ENCODE results near the gene GCLC. TPM values are rescaled to one million over a fixed set of nuclear protein-coding genes. Genes with fewer than 3 reads are reported as not detected.
"Not testable (repeated sequence)": the region's sequence is repeated elsewhere in the genome, so short reads cannot be mapped to it uniquely, and the experiment has no call there.

GCLC gene
- 58.5 and 65.4 TPM in 2 replicates for total RNA-seq (2014; rRNA removed; shearing (Covaris generic))

DNA sequence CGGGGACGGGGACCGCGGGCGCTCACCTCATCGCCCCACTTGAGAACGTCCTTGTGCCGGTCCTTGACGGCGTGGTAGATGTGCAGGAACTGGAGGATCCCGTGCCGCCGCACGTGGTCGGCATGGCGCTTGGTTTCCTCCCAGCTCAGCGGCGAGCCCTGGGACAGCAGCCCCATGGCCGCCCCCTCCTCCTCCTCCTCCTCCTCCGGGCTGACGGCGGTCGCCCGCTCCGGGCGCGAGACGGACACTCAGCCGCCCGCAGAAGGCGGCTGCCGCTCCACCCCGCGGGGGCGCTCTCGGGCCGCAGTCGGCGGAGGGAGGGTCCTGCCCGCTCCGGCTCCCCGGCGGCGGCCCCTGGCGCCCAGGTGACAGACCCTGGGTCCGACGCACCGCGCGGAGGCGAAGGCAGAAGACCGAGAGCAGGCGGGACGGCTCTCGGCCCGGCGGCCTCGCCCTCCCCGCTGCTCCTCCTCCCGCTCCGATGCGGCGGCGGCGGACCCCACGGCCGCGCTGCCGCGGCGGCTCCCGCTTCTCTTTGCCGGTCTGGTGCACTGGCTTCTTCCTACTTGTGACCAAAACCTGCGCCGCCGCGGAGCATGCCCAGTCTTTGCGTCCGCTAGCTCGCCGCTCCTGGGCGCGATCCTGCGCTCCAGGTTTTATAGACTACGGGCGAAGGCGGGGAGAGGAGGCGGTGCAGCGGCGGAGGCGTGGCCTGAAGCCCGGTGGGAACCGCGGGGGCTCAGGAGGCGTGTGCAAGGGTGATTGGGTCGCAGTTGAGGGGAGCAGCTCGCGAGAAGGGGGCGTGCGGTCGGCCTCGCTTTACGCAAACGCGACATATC is at the start of gene GCLC:
GCLC (minus strand) TSS at position 632 of the 839 bp plus-strand sequence; CDS start at position 176, 456 bp downstream.
- DNase-seq (ENCODE audit: low spot score): peak; percentile 97

DNA sequence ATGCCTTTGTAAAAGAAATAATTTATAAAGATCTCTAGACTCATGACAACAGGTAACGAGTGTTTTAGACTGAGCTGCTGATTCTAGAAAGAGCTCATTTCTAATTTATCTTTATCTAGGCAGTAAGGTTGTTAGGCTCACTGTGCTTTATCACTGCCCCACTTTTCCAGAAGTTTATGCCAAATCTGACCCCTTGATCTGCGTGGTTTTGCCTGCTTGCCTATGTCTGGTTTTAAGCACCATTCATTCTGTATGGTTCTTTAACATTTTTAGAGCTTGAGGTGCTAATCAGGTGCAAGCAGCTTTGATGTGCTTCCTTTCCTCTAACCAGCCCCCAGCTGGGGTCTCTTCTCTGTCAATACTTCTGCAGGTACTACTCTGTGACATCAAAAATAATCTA is 49.7 kb upstream of the GCLC start:
- no peak for DNase-seq (ENCODE audit: low spot score)

DNA sequence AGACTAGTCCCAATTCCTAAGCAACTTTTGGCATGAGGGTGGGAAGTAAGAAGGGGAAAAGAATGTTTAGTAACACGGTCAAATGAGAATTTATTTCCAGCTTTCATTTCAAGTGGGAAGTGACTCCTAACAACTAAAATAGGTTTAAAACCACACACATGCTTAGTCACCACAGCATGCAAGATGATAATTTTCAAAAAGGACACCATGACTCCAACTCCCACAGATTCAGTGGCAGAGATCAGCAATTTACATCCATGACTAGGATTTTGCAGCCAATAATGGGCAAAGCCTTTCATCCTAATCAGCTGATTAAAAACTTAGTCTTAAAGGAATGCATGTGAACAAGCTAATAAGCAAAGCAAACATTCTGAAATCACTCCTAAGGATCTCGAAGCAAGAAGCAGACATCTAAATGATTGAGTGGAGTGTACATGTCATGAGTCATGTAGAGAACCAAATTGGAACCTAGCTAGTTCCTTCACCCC is 48.1 kb upstream of the GCLC start:
- DNase-seq (ENCODE audit: low spot score): peak; percentile 52

DNA sequence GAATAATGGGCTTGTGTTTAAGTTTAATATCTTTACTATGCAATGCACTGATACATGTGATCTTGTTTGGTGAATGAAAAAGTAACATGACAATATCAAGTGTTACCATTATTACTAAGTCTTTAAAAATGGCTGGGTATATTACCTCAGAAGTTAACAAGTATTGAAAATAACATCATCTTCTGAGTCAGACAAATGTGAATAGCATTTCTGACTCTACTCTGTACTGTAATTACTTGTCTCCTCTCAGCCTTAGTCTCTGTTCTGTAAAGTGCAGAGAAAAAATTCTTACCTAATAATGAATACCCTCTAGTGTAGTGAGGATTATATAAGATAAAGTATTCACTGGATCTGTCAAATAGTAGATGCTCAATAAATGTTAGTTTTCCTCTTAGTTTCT is 47.0 kb upstream of the GCLC start:
- no peak for DNase-seq (ENCODE audit: low spot score)

- no peak for DNase-seq (ENCODE audit: low spot score)
Measured at GRCh38 chr6:53588816-53589509, 44.1 kb upstream of the GCLC start.

- no peak for DNase-seq (ENCODE audit: low spot score)
Measured at GRCh38 chr6:53587291-53587690, 42.4 kb upstream of the GCLC start.

DNA sequence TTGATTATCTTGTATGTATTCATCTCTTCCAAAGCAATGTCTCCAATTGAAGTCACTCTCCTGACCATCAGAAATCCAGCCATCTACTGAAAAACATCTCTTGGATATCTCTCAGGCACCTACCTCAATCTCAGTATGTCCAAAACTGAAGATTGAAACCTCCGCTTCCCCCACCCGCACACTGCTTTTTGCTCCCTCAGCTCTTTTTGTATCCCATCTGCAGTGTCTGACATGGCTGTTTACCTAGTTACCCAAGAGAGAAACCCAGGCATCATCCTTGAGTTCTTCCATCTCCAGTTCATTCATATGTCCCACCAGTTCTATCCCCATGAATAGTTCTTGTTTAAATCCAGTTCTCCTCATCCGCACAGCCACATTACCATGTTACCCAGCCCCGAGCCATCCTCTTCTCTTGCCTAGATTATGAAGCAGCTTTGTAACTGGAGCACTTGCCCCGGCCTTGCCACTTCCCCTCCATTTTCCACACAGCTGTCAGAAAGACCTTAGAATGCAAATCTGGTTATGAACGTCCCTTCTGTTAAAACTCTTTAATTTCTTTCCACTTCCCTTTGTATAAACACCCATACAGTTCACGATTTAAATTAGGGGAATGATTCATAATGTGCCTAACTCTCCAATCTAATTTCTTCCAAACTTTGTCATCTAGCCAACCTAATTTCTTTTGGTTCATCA is 40.5 kb upstream of the GCLC start:
- DNase-seq (ENCODE audit: low spot score): no peak

GRCh38 chr6:53584726-53585125 is 39.8 kb upstream of the GCLC start:
- no peak for DNase-seq (ENCODE audit: low spot score)

- no peak for DNase-seq (ENCODE audit: low spot score)
Measured at GRCh38 chr6:53583451-53583850, 38.5 kb upstream of the GCLC start.

DNA sequence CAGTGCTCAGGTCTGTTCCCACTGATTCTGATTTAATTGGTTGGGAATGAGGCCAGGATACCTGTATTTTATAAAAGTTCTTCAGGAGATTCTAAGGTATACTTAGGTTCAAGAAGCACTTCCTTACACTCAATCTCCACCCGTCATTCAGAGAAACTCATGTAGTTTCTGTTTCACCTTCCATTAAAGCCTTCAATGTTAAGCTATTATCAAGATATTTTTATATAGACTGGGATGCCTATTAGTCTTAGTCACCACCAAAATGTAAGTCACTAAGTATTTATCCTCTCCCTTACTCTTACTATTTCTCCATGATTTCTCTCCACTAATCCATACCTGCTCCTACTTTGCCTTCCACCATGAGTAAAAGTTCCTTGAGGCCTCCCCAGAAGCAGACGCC is 38.1 kb upstream of the GCLC start:
- no peak for DNase-seq (ENCODE audit: low spot score)

- no peak for DNase-seq (ENCODE audit: low spot score)
Measured at GRCh38 chr6:53581856-53582255, 37.0 kb upstream of the GCLC start.

DNA sequence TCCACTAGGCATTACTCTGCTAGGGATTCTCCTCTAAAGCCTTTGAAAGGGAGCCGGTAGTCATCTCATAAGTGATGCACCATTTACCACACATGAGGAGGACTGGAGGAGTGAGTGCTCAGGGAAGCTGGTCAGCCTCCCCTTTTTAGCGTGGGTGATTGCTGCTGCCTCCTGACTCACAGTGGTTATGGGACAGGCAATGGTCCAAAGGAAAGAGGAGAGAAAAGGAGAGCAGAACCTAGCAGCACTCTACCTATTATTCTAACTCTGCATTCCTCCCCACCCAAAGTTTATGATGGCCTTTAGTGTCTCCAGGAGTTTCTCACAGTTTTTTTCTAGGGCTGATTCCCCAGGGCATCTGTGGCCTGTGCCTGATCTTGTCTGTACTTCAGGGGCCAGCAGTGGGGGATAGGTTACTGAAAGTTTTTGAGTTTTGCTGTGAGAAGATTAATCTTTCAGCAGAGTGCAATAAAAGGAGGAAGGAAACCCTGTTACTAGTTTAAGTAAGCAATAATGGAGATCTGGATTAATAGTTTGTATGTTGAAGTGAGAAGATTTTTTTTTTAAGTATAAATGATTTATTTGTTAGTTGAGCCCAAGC is 36.4 kb upstream of the GCLC start:
- DNase-seq (ENCODE audit: low spot score): peak; percentile 45

- DNase-seq (ENCODE audit: low spot score): no peak
Measured at GRCh38 chr6:53579338-53579737, 34.4 kb upstream of the GCLC start.

DNA sequence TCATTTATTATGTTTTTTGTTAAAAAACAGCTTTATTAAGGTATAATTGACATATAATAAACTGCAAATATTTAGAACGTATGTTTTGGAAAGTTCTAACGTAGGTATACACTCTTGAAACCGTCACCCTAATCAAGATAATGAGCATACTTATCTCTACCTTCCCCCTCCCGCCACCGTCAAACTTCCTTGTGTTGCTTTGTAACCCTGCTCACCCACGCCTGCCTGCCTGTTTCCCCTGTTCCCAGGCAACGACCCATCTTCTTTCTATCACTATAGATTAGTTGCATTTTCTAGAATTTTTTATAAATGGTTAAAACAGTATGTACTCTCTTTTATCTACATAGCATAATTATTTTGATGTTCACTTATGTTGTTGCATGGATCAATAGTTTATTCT is 33.5 kb upstream of the GCLC start:
- no peak for DNase-seq (ENCODE audit: low spot score)

DNA sequence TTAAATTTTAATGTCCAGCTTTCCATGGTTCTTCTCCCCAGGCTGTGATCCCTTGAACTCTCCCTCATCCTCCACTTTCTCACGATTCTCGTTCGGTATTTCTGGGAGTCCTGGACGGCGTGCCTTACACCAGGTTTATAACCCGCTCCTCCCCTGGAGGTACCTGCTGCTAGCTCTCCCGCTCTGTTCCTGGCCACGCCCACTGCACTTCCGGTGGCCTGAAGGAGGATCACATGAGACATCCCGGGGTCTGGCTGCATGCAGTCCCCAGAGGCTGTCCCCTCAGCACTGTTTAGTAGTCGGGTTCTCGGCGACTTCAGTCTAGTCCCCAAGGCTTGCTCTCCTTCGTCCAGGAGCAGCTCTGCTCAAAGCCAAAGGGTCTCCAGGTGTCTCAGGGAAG is 28.4 kb upstream of the GCLC start:
- no peak for DNase-seq (ENCODE audit: low spot score)

DNA sequence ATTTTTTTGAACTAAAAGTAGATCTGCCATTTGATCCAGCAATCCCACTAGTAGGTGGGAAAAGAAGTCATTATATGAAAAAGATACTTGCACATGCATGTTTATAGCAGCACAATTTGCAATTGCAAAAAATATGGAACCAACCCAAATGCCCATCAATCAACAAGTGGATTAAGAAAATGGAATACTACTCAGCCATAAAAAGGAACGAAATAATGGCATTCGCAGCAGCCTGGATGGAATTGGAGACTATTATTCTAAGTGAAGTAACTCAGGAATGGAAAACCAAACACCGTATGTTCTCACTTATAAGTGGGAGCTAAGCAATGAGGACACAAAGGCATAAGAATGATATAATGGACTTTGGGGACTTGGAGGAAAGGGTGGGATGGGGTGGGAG is 27.5 kb upstream of the GCLC start:
- not testable (repeated sequence) for DNase-seq (ENCODE audit: low spot score)

DNA sequence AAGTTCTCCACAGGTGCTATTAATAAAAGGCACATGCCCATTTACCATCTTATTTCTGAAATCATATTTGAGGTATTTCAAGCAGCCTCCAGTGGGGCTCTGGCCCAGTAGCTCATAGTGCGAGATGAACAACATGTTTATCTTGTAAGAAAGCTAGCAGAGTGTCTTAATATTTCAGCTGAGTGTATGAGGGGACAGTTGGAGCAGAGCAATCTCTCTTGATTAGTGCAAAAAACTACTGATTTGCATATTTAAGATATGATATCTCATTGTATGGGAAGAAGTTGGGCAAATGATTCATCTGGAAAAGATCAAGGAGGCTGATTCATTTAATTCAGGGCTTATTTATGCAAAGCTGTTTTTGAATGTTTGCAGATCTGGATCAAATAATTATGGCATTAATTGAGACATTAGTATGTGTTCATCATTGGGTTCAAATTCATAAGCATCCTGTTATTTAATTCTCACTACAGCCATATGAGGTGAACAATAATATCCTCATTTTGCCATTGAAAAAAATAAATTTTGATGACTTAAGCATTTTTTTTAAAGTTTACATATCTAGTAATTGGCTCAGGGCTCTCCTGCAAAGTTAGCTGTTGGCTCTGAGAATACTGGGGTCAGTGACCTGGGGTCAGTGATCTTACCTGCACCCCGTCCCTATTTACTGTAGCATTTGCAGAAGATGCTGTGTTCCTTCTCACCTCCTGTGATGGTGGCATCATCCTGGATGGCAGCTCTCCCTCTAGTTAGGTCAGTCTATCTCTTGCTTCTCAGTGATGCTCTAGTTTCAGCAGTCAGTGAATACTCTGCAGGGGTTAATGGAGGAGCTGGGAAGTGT is 24.1 kb upstream of the GCLC start:
- no peak for DNase-seq (ENCODE audit: low spot score)

GRCh38 chr6:53567701-53568100 is 22.8 kb upstream of the GCLC start:
- no peak for DNase-seq (ENCODE audit: low spot score)

DNA sequence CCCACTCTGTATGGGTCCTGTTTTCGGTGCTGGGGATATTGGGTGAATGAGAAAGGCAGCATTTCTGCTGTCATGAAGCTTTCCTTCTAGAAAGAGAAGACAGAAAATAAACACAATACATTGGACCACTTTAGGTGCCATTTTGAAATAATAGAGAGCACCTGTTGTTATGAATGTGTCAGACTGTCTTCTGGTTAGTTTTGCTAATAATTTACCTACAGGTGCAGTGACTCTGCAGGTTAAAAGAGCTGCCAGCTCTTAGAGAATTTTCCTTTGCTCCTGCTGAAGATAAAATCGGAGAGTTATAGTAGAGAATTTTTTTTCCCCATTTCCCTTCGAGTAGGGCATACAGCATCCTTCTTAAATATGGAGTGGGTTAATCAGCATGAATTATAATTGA is 21.9 kb upstream of the GCLC start:
- DNase-seq (ENCODE audit: low spot score): no peak

- no peak for DNase-seq (ENCODE audit: low spot score)
Measured at GRCh38 chr6:53565886-53566285, 21.0 kb upstream of the GCLC start.

DNA sequence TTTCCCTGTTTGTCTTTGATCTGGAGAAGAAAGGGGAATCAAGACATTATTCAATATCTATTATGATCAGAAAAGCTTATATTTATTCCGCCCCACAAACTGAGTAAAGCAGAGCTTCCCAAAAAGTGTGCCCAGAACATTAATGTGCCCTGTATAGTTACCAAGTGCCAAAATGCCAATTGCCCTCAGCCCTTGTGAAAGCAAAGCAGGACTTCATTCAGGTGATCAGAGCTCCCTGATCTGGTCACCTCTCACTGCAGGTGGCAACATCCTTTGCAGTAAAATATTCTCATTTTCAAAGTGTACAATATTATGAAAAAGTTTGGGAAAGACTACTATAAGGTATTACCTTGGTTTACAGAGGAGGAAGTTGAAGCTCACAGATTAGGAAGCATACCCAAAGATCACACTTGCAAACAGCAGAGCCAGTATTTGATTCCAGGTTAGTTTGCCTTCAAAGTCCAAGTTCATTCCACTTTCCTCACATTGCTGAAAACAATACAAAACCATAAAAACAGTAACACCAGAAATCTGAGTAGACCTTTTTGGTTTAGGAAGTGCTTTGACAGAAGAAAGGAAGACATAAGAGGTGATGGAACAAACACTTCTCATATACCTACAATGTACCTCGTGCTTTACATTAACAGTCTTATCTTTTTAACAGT is 19.6 kb upstream of the GCLC start:
- DNase-seq (ENCODE audit: low spot score): no peak
